GM12874 (cell line): Measurements from ENCODE around the gene UQCRC1.

Source experiments
- TF ChIP-seq, protein P1 (sequence below): IDR thresholded peaks from 2 replicates; pipeline ENCODE4 v1.5.1; 2011; ENCODE audit warnings: low read depth, mild to moderate bottlenecking, control low read depth, low read length, moderate library complexity; ENCODE audit not compliant: insufficient read depth

The UQCRC1 gene

DNA sequence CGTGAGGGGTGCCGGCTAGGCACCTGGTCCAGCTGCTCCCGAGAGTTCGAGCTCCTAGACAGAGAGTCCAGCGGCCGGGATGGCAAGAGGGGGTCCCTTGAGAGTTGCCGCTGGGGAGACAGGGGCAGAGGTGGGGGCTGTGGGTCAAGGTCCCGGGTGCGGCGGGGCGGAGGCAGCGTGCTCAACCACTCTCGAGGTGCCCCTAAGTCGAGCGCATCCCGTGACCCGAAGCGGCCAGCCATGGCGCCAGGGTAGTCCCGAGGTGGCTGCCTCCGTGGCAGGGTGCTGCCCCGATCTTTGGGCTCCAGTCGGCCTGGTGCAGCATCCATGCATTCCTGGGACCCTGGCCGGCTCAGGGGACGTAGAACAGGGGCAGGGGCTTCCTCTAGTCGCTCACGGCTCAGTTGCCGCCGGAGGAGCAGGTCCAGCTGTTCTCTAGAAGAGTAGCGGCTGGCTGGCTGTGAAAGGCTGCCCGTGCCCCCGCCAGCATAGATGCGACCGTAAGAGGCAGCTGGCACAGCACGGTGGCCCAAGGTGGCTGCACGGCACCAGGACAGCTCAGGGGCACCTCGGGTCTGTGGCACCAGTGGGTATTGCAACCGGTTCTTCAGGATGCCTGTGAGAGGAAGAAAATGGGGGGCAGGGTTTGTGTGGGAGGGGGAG is 30.6 kb upstream of the UQCRC1 start:
- TF ChIP-seq, protein P1, sequence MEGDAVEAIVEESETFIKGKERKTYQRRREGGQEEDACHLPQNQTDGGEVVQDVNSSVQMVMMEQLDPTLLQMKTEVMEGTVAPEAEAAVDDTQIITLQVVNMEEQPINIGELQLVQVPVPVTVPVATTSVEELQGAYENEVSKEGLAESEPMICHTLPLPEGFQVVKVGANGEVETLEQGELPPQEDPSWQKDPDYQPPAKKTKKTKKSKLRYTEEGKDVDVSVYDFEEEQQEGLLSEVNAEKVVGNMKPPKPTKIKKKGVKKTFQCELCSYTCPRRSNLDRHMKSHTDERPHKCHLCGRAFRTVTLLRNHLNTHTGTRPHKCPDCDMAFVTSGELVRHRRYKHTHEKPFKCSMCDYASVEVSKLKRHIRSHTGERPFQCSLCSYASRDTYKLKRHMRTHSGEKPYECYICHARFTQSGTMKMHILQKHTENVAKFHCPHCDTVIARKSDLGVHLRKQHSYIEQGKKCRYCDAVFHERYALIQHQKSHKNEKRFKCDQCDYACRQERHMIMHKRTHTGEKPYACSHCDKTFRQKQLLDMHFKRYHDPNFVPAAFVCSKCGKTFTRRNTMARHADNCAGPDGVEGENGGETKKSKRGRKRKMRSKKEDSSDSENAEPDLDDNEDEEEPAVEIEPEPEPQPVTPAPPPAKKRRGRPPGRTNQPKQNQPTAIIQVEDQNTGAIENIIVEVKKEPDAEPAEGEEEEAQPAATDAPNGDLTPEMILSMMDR: no peak

DNA sequence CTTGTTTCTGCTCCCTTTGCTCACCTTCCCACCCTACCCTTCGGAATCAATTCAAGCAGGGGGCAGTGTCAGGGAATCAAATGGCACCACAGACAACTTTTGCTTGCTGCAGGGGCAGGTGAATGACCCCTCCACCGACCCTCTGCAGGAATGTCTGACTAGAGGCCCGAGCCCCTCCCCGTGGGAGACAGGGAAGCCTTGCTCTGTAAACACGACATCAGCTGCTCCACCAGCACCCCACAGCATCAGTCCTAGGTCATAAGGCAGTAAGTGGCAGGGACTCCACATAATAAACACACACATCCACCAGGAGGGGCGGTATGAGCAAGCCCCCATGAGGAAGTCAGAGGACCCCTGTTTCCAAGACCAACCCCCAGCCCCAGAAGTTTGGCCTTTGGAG is 27.9 kb upstream of the UQCRC1 start:
- TF ChIP-seq, protein P1: no peak

DNA sequence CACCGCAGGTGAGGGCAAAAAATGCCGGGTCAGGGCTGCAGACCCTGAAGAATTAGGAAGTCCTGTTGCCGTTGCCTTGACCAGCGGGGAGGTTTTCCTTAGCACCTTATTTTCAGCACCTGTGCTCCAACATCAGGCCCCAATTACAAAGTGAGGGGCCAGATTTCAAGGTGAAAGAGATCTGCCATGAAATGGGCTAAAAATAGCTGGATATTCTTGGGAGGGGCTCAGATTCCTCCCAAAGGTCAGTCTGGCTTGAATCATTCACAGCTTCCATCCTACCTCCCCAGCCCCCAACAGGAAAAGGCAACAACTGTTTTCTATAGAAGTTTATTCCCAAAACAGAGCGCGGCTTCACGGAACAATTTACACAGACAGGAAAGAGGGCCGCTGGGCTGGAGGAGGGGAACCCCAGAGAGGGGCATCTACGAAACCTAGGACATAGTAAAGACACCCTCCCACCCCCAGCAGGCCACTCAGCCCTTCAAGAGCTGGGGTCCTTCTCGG is 26.8 kb upstream of the UQCRC1 start:
- TF ChIP-seq, protein P1: no peak

GRCh38 chr3:48635222-48636021 is 26.0 kb upstream of the UQCRC1 start, which contains the start of gene SLC26A6:
SLC26A6 (minus strand) TSS chr3:48635461; CDS start chr3:48635393, 68 bp downstream.
- TF ChIP-seq, protein P1: peak; percentile 90

DNA sequence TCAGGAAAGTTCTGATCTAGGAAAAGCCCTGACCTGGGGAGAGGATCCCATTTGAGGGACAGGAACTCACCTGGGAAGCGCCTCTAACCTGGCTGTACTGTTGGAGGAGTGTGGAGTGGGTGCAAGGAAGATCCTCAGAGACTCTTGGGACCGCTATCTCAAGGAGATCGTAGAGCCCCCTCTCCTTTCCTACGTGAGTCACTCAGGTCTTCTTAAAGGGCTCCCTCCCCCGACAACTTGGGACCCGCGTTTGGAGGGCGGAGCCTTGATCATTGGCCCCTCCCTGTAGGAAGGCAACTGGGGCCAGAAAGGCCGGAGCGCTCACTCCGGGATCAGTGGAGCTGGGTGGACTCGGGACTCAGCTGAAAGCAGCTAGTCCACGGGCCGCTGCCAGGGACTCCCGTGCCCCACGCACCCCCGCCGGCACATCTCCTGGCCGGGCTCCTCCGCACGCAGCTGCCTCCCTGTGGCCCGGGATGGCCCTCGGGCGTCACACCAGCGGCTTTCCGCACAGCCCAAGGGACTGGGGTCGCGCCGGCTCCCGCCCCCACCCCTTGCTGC is 25.3 kb upstream of the UQCRC1 start:
- TF ChIP-seq, protein P1: no peak

- TF ChIP-seq, protein P1: no peak
Observed at GRCh38 chr3:48633743-48634142, 24.3 kb upstream of the UQCRC1 start.

DNA sequence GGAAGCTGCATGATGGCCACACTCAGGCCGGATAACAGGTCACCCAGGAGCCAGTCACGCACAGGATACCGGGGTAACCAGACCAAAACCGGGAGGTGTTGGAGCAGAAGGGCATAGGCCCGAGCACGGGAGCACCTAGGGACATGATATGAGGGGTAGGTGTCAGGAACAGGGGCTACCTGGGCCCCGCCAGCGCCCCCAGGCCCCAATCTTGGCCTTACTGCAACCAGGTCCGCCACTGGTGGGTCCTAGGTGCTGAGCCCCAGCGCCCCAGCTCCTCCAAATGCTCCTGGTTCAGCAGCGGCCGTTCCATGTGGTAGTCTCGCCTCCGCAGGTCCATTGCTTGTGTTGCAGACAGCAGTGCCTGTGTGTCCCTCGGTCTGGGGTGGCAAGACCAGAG is 23.8 kb upstream of the UQCRC1 start:
- TF ChIP-seq, protein P1: no peak
